Adrenal gland (tissue), 5 donors: ENCODE measurements around the gene PPP1R1C.

ENCODE experiments used
- CTCF ChIP-seq, 6 experiments: fragments of 450-650 bp in 4 of 6; fragments of 200-600 bp in 2 of 6; sonication (generic) in 1 of 6; IDR thresholded peaks; 1 replicate in 5 of 6; 2 replicates in 1 of 6; pipeline versions ENCODE4 v1.5.1 to v1.8.0; 2016 to 2021; ENCODE audit warnings: antibody characterized with exemption in 6 of 6, mild to moderate bottlenecking in 2 of 6, moderate library complexity in 1 of 6
- POLR2A ChIP-seq, 2 donors: fragments of 450-650 bp; IDR thresholded peaks; one replicate each; pipeline ENCODE4 v1.6.1; 2017; ENCODE audit warnings: antibody characterized with exemption in 2 of 2, mild to moderate bottlenecking in 2 of 2, moderate library complexity in 1 of 2
- donor health status: DM: no; HTN: no; CAD: no.

GRCh38 chr2:181944164-181944913, 41.3 kb upstream of the PPP1R1C start:
- TF ChIP-seq POLR2A (IDR thresholded peaks at IDR 0.05): no peak
- TF ChIP-seq CTCF (IDR thresholded peaks at IDR 0.05): no peak
